ENCODE measurements around the gene CD59. TPM values are rescaled to one million over a fixed set of nuclear protein-coding genes. Genes with fewer than 3 reads are reported as not detected.

CD59 gene
- total and polyA plus RNA-seq, 2 of the 4 experiments (the other 2 are of a cell fraction): 765 to 1,140 TPM

- Histone ChIP-seq H3K27ac (ENCODE audit: insufficient read depth, low read length) (no peak overlapping the region), H3K9ac (ENCODE audit: low read depth, low read length) (no peak overlapping the region), H4K91ac (ENCODE audit: insufficient read depth, low read depth, low read length) (no peak overlapping the region), H2BK15ac (ENCODE audit: low read depth, low read length) (no peak overlapping the region), H3K4me2 (ENCODE audit: low read depth, low read length) (no peak overlapping the region), H3K56ac (ENCODE audit: extremely low read depth, insufficient read depth, low read length) (no peak overlapping the region), H3K36me3 (ENCODE audit: control insufficient read depth, insufficient read depth, low read length) (no peaks in the 10 kb centered on the region), H2BK120ac (ENCODE audit: low read depth, low read length) (no peak overlapping the region), H3K27me3 (ENCODE audit: control insufficient read depth, insufficient read depth, low read length) (no peaks in the 10 kb centered on the region), H3K23ac (ENCODE audit: low read depth, low read length) (no peak overlapping the region), H2AFZ (replicated peaks; ENCODE audit: low read length, poor library complexity) (no peak overlapping the region), H3K79me1 (ENCODE audit: low read depth in 1 of 2, low read length in 2 of 2) (no peaks in the 10 kb centered on the region), H3K14ac (replicated peaks; ENCODE audit: low read depth, low read length) (no peak overlapping the region), H4K20me1 (ENCODE audit: insufficient read depth, low read length) (no peaks in the 10 kb centered on the region), H3K9me1 (ENCODE audit: insufficient read depth, low read length) (peaks cover 2% of the 10 kb centered on the region; the same call in 1 of the 2 replicates), H2BK5ac (ENCODE audit: low read depth, low read length, poor library complexity, severe bottlenecking) (no peak overlapping the region), H3K4me3 (ENCODE audit: insufficient read depth, low read depth, low read length) (no peak overlapping the region), H3K4ac (ENCODE audit: low read depth, low read length) (no peak overlapping the region), H3K9me3 (ENCODE audit: control insufficient read depth, insufficient read depth, low read length) (no peaks in the 10 kb centered on the region), H3K4me1 (ENCODE audit: control insufficient read depth, insufficient read depth, low read length) (no peaks in the 10 kb centered on the region), H4K5ac (ENCODE audit: low read depth, low read length) (no peak overlapping the region), H4K8ac (ENCODE audit: low read depth in 2 of 2, low read length in 2 of 2) (no peak overlapping the region), H2AK9ac (replicated peaks; ENCODE audit: low read depth, low read length, poor library complexity) (no peak overlapping the region), H3K18ac (ENCODE audit: low read depth, low read length) (no peak overlapping the region), H2AK5ac (ENCODE audit: low read depth, low read length) (no peak overlapping the region), H2BK20ac (ENCODE audit: low read depth, low read length) (no peak overlapping the region)
- DNase-seq (no peak), ATAC-seq (ENCODE audit: low read depth) (no peak)
- TF ChIP-seq RAD21 (IDR thresholded peaks at IDR 0.05; ENCODE audit: low read length) (no peak), RFX5 (IDR thresholded peaks at IDR 0.05; ENCODE audit: low read depth, low read length) (no peak), NFE2L2 (IDR thresholded peaks at IDR 0.05; ENCODE audit: low read depth, low read length) (no peak), RCOR1 (IDR thresholded peaks at IDR 0.05; ENCODE audit: insufficient replicate concordance, low read length) (no peak), CHD1 (IDR thresholded peaks at IDR 0.05; ENCODE audit: low read depth, low read length) (no peak), CEBPB (IDR thresholded peaks at IDR 0.05; ENCODE audit: low read depth, low read length) (no peak), CTCF (conservative IDR thresholded peaks at IDR 0.05; ENCODE audit: low read depth, low read length) (no peak), MXI1 (IDR thresholded peaks at IDR 0.05; ENCODE audit: borderline replicate concordance, low read depth, low read length) (no peak), FOS (IDR thresholded peaks at IDR 0.05; ENCODE audit: low read depth, low read length) (no peak), POLR2A (IDR thresholded peaks at IDR 0.05; ENCODE audit: low read depth, low read length) (no peak), MAZ (IDR thresholded peaks at IDR 0.05; ENCODE audit: borderline replicate concordance, low read depth, low read length) (no peak), BHLHE40 (IDR thresholded peaks at IDR 0.05; ENCODE audit: low read depth, low read length) (no peak), ELK1 (IDR thresholded peaks at IDR 0.05; ENCODE audit: borderline replicate concordance, low read depth, low read length) (no peak), MAFK (IDR thresholded peaks at IDR 0.05; ENCODE audit: low read depth, low read length) (no peak), SMC3 (IDR thresholded peaks at IDR 0.05; ENCODE audit: low read depth, low read length) (no peak)
- TF ChIP-seq, protein P1, sequence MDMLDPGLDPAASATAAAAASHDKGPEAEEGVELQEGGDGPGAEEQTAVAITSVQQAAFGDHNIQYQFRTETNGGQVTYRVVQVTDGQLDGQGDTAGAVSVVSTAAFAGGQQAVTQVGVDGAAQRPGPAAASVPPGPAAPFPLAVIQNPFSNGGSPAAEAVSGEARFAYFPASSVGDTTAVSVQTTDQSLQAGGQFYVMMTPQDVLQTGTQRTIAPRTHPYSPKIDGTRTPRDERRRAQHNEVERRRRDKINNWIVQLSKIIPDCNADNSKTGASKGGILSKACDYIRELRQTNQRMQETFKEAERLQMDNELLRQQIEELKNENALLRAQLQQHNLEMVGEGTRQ (IDR thresholded peaks at IDR 0.05; ENCODE audit: low read depth, low read length): no peak
- in situ Hi-C loops (cut with MboI; ENCODE audit: low sequenced_read_pairs): no loop called here
- dilution Hi-C loops (cut with HindIII; ENCODE audit: low sequenced_read_pairs, unreplicated experiment): no loop called here
- BruUV-seq (replicated peaks): no TSS peak
- intact Hi-C loops (cut with micrococcal nuclease): no loop called here
- ChIA-PET CTCF (no interaction called here), POLR2A (ENCODE audit: unreplicated experiment) (no interaction called here)
- WGBS, 2 experiments (ENCODE audit: extremely low coverage in 2 of 2, insufficient read length in 1 of 2): 100% methylated on average over 1 of the region's 3 CpGs; no CpG with 5 or more reads in 1 of the 2 experiments
Observed at GRCh38 chr11:33657757-33658156, 78.5 kb downstream of the CD59 start.
